CD4-positive, alpha-beta T cell treated with Interferon alpha-2 for 1 hour (primary cell): ENCODE measurements around the gene RADIL.
A peak's percentile ranks its signal among the peaks of the same experiment; 100 is the strongest.

Experiments used
- DNase-seq, 2 donors: peaks; one replicate each; pipeline ENCODE4 v3.0.0-alpha.2; 2020 to 2022

Gene RADIL

GRCh38 chr7:4753598-4754432, 129.7 kb downstream of the RADIL start:
- peak; percentile 75 to 86 for DNase-seq

- DNase-seq, result no peak
These were observed 132.0 kb downstream of the RADIL start for GRCh38 chr7:4751398-4751947.

DNA sequence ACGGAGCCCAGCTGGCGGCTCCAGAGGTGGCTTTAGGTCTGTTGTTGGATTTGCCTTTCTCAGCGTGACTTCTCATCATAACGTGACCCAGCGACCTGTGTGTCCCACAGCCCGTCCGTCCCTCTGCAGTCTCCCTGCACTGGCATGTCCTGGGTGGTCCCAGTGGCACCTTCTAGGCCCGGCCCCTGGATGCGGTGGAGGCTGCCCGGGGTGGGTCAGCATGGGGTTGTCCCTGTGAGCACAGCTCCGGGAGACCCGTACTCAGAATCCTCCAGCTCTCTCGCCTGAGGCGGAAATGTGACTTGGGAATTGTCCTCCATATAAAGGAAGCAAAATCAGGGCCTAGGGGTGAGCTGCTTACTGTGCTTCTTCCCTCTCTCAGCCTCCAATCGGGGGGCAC, 133.7 kb downstream of the RADIL start:
- DNase-seq, result no peak

GRCh38 chr7:4749363-4749762, 134.2 kb downstream of the RADIL start:
- no peak for DNase-seq
